BJ (cell line): ENCODE measurements around the gene SMOC2. TPM values are rescaled to one million over a fixed set of nuclear protein-coding genes. Genes with fewer than 3 reads are reported as not detected.
"Not testable (repeated sequence)": the region's sequence is repeated elsewhere in the genome, so short reads cannot be mapped to it uniquely, and the experiment has no call there.

Experiments
- CTCF ChIA-PET: fragments of 350-600 bp; formaldehyde crosslinking; extraction: SDS; loops from one replicate; lab custom pipeline; 2021; ENCODE audit warnings: antibody characterized with exemption, inconsistent platforms; lab: Yijun Ruan, JAX
- POLR2A ChIA-PET: fragments of 300-600 bp; sonication (Branson Sonifier 250); formaldehyde crosslinking; extraction: SDS; loops from one replicate; lab custom pipeline; 2021; ENCODE audit warnings: antibody characterized with exemption; lab: Charles Lee
- DNase-seq: peaks from one replicate; pipeline ENCODE4 v3.0.0-alpha.2; 2011; ENCODE audit warnings: low read depth
- H3K27me3 ChIP-seq: 2 replicates; pipeline ENCODE4 v1.6.0; 2011; ENCODE audit warnings: low read length; ENCODE audit not compliant: control insufficient read depth, insufficient read depth
- H3K36me3 ChIP-seq: 2 replicates; pipeline ENCODE4 v1.5.1; 2011; ENCODE audit warnings: low read length; ENCODE audit not compliant: control insufficient read depth, insufficient read depth
- H3K4me3 ChIP-seq: 2 replicates; pipeline ENCODE4 v1.5.1; 2011; ENCODE audit warnings: low read depth, mild to moderate bottlenecking, control low read depth, low read length
- CTCF ChIP-seq: IDR thresholded peaks from 2 replicates; pipeline ENCODE4 v1.5.1; 2011; ENCODE audit warnings: low read depth, mild to moderate bottlenecking, control low read depth, inconsistent platforms, low read length, moderate library complexity; ENCODE audit not compliant: insufficient read depth
- polyA plus RNA-seq: library from polyadenylated mRNA; depleted of rRNA; stranded (reverse); fragments of >200 nt; gene quantifications from 2 replicates; pipeline ENCODE4 v1.2.3, GENCODE V29; 2011

SMOC2 gene
- polyA plus RNA-seq, 1 experiment = not detected

- no peaks in the 10 kb centered on the region for H3K36me3 ChIP-seq
- no peak overlapping the region for H3K4me3 ChIP-seq
- no peak for TF ChIP-seq CTCF
- ChIA-PET POLR2A (no interaction called here), CTCF (no interaction called here)
- no peak for DNase-seq
- no peaks in the 10 kb centered on the region for H3K27me3 ChIP-seq
Measured at GRCh38 chr6:168537540-168537884, 96.5 kb downstream of the SMOC2 start.

DNA sequence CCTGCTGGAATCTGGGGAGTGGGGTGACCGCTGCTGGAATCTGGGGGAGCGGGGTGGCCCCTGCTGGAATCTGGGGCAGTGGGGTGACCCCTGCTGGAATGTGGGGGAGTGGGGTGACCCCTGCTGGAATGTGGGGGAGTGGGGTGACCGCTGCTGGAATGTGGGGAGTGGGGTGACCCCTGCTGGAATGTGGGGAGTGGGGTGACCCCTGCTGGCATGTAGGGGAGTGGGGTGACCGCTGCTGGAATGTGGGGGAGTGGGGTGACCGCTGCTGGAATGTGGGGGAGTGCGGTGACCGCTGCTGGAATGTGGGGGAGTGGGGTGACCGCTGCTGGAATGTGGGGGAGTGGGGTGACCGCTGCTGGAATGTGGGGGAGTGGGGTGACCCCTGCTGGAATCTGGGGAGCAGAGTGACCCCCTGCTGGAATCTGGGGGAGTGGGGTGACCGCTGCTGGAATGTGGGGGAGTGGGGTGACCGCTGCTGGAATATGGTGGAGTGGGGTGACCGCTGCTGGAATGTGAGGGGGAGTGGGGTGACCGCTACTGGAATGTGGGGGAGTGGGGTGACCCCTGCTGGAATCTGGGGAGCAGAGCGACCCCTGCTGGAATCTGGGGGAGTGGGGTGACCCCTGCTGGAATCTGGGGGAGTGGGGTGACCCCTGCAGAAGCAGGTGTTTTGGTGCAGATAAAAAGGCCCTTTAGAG lies 97.4 kb downstream of the SMOC2 start:
- H3K36me3 ChIP-seq, H3K27me3 ChIP-seq, H3K4me3 ChIP-seq, CTCF ChIA-PET, DNase-seq, POLR2A ChIA-PET: not testable (repeated sequence)

DNA sequence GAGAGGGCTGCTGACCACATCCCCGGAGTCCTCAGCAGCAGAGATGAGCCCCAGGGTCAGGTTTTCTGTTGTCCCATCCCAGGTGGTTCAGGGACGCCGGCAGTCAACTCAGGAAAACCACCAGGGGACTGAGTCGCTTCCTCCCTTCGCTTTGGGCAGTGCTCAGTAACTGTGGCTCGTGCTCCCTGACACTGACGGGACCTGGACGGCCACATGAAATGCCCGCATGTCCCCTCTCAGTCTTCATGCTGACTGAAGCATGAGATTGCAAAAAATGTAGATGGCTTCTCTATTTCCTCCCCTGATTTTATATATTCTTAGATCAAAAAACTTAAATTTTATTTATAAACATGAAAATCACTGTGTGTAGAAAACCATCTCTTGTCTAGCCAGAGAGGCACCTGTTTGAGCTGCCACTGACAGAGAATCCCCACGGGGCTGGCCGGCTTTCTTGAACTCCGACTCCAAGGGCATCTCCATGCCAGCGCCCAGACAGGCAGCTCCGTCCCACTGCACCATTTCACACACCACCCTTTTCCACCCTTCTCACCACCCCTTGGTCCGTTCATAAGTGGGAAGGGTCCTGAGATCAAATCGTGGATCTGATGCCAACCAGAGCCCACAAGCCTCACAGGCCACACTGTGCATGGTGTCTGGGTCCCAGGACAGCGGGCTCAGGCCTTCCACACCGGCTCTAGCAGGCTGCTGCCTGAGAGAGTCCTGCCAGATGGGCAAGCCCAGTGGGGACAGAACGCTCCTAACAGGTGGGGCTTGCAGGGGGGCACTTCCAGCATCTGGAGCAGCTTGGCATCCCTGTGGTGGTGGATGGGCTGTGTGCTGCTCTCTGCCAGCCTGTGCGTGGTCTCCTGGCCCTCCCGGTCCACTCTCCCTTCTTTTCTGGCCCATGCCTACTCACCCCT lies 98.2 kb downstream of the SMOC2 start:
- ChIA-PET POLR2A (no interaction called here), CTCF (no interaction called here)
- Histone ChIP-seq H3K4me3 (no peak overlapping the region), H3K36me3 (no peaks in the 10 kb centered on the region), H3K27me3 (no peaks in the 10 kb centered on the region)
- TF ChIP-seq CTCF = no peak
- no peak for DNase-seq

DNA sequence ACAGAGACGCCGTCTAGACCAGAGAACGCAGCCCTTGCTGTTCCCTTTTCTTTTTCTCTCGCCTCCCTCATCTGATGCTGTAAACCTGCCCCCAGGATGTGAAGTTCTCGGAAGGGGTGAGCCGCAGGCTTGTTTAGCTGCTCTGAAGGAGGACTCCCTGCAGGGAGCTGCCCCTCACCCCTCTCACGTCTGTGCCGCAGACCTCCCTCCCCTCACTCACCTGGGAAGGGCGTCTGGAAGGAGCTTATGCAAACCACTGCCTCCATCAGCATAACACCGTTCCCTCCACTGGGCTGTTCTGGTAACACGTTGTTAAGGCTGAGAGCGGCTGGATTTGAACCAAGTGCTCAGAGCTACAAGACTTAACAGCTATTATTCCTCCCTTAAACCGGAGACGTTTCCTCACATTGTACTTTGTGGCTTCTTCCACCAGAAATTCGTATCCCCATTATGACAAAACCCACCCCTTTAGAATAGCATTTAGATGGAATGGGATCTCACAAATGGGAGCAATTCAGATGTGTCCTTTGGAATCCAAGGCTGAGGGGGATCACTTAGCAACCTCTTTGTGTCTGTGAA lies 99.8 kb downstream of the SMOC2 start:
- CTCF ChIA-PET = no interaction called here
- no peaks in the 10 kb centered on the region for H3K36me3 ChIP-seq
- no peak for DNase-seq
- no peak overlapping the region for H3K4me3 ChIP-seq
- no peak for TF ChIP-seq CTCF
- no peaks in the 10 kb centered on the region for H3K27me3 ChIP-seq
- POLR2A ChIA-PET = no interaction called here

DNA sequence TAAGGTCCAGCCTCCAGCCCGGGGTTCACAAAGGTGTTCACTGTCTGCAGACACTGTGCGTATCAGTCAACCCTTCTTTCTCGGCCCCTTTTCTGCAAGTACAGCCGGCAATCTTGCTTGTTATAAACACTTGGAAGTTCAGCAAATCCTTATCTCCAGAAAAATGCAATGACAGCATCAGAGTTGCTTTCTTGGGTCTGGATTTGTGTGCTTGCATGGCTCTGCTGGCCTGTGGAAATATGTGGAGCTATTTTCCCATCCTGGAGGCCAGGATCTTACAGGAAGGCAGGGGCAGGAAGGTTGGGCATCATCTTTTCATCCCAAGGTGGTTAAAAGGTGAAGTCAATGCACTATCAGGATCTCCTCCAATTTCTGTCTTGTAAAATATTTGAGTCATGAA lies 100.3 kb downstream of the SMOC2 start:
- H3K4me3 ChIP-seq = no peak overlapping the region
- ChIA-PET CTCF (no interaction called here), POLR2A (no interaction called here)
- no peak for DNase-seq
- H3K36me3 ChIP-seq = no peaks in the 10 kb centered on the region
- H3K27me3 ChIP-seq = no peaks in the 10 kb centered on the region
- TF ChIP-seq CTCF = no peak
